ENCODE data around the gene C1QTNF8. TPM values are rescaled to one million over a fixed set of nuclear protein-coding genes. Genes with fewer than 3 reads are reported as not detected.
"Not testable (repeated sequence)": the region's sequence is repeated elsewhere in the genome, so short reads cannot be mapped to it uniquely, and the experiment has no call there.

The C1QTNF8 gene
- total and polyA plus RNA-seq, 12 donors = 0.15 TPM; not detected in 11

DNA sequence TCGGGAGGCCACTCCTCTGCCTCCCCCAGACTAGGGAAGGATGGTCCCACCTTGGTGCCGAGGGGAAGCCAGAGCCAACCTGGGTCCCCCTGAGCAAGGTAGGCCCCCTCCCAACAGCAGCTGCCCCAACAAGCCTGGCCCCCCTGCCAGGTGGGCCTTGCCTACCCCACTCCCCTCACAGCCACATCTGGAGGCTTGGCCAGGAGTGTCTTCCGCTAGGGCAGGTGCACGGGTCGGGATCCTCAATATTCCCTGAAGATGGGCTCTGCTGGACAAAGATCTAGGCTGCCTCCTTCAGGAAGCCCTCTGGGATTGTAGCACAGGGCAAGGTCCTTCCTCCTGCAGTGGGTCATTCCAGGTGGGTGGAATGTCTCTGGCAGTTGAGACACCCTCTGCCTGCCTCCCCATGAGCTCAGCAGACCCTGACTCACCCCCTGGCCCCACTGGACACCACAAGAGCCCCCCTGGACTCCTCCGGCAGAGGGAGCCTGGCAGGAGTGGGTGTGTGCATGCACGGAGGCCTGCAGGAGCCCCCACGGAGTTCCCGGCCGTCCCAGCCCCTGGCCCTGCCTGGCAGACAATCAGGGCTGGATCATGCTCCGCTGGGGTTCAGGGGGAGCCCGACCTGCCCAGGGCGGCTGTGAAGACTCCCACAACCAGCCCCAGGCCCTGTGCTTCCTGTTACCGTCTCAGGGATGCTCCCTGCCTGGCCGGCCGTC is 435 bp downstream of the C1QTNF8 start:
- Histone ChIP-seq H3K4me1 (peaks cover 11 to 42% (median 26%) of the 10 kb centered on the region in 9 donors), H3K27ac (peak overlapping the region in 2 of 10 donors; percentile 86 to 89), H3K9me3 (no peaks in the 10 kb centered on the region), H3K36me3 (no peaks in the 10 kb centered on the region), H3K27me3 (peaks cover 0 to 33% (median 16%) of the 10 kb centered on the region in 7 donors), H3K4me3 (no peak overlapping the region)
- TF ChIP-seq, protein P1, sequence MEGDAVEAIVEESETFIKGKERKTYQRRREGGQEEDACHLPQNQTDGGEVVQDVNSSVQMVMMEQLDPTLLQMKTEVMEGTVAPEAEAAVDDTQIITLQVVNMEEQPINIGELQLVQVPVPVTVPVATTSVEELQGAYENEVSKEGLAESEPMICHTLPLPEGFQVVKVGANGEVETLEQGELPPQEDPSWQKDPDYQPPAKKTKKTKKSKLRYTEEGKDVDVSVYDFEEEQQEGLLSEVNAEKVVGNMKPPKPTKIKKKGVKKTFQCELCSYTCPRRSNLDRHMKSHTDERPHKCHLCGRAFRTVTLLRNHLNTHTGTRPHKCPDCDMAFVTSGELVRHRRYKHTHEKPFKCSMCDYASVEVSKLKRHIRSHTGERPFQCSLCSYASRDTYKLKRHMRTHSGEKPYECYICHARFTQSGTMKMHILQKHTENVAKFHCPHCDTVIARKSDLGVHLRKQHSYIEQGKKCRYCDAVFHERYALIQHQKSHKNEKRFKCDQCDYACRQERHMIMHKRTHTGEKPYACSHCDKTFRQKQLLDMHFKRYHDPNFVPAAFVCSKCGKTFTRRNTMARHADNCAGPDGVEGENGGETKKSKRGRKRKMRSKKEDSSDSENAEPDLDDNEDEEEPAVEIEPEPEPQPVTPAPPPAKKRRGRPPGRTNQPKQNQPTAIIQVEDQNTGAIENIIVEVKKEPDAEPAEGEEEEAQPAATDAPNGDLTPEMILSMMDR (IDR thresholded peaks at IDR 0.05) = no peak
- ATAC-seq = no peak
- 57% methylated on average over 15 to 16 of the region's 16 CpGs for WGBS, 2 donors
- intact Hi-C loops (cut with DNase I) = loop anchor here in 1 of 10 donors (2.0 to 5.0 kb wide), 2 partner anchors 283 to 383 kb away; no protein-coding TSS in a partner anchor
- DNase-seq = no peak

DNA sequence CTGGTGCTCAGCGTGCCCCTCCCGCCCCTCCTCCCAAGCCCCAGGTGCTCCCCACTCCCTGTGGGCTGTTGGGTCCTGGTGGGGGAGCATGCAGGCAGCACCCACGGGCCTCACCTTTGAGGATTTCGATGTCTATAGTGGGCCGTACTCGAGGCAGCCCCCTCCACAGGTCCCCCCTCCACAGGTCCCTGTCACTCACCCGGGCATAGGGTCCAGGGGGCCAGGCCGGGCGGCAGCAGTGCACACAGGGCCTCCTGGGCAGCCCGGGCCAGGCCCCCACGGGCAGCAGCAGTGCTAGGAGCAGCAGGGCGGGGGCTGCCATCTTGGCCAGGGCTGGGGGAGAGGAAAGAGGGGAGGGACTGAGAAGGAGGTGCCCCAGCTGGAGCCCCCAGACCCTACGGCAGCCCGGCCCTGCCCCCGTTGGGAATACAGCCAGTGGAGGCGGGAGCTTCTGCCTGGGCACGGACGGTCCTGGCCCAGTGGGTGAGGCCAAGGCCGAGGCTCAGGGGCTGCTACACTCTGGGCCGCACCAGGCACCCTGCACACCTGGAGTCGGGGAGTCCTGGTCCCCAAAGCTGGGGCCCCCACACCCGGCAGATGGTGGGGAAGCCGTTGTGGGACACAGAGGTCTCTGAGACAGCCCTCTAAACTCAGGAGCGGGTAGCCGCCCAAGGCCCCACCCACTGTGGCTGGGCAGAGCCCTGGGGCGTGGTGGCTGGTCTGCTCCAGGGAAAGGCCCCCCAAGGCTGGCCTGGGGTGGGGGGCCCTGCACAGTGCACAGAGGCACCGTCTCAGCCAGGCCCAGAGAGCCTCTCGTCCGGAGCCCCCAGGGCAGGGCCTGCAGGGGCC is 1.2 kb downstream of the C1QTNF8 start:
- no peaks in the 10 kb centered on the region for H3K9me3 ChIP-seq
- no peak for DNase-seq
- H3K4me3 ChIP-seq = no peak overlapping the region
- intact Hi-C loops (cut with DNase I) = loop anchor here in 1 of 10 donors (5.0 kb wide), 1 partner anchor 383 kb away; no protein-coding TSS in a partner anchor
- peaks cover 11 to 50% (median 33%) of the 10 kb centered on the region in 9 donors for H3K4me1 ChIP-seq
- peaks cover 0 to 36% (median 16%) of the 10 kb centered on the region in 7 donors for H3K27me3 ChIP-seq
- TF ChIP-seq, protein P1 (IDR thresholded peaks at IDR 0.05) = no peak
- H3K27ac ChIP-seq = no peak overlapping the region
- H3K36me3 ChIP-seq = no peaks in the 10 kb centered on the region
- ATAC-seq = no peak
- WGBS, 2 donors = 59 to 63% methylated on average over 29 of the region's 29 CpGs

DNA sequence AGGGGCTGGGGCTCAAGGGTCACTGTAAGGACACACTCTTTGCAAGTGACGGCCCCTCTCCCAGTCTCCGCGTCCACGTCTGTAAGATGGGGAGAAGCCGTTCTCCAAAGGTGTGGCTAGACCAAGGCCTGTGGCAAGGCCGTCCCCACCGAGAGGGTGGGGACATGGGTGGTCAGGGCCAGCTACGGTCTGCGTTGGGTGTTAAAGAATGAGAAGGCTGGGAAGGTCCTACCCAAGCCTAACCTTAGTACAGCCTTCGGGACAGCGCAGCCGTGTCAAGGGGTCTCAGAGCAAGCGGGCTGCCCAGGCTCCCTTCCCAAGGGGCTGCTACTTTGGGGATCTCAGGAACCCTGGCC is 1.9 kb downstream of the C1QTNF8 start:
- 62 to 63% methylated on average over 13 of the region's 13 CpGs for WGBS, 2 donors
- Histone ChIP-seq H3K4me3 (no peak overlapping the region), H3K27me3 (peaks cover 0 to 38% (median 20%) of the 10 kb centered on the region in 7 donors), H3K9me3 (no peaks in the 10 kb centered on the region), H3K36me3 (no peaks in the 10 kb centered on the region), H3K4me1 (peaks cover 11 to 57% (median 39%) of the 10 kb centered on the region in 9 donors), H3K27ac (no peak overlapping the region)
- intact Hi-C loops (cut with DNase I) = no loop called here
- no peak for ATAC-seq
- DNase-seq = no peak
- TF ChIP-seq, protein P1 (IDR thresholded peaks at IDR 0.05) = no peak

DNA sequence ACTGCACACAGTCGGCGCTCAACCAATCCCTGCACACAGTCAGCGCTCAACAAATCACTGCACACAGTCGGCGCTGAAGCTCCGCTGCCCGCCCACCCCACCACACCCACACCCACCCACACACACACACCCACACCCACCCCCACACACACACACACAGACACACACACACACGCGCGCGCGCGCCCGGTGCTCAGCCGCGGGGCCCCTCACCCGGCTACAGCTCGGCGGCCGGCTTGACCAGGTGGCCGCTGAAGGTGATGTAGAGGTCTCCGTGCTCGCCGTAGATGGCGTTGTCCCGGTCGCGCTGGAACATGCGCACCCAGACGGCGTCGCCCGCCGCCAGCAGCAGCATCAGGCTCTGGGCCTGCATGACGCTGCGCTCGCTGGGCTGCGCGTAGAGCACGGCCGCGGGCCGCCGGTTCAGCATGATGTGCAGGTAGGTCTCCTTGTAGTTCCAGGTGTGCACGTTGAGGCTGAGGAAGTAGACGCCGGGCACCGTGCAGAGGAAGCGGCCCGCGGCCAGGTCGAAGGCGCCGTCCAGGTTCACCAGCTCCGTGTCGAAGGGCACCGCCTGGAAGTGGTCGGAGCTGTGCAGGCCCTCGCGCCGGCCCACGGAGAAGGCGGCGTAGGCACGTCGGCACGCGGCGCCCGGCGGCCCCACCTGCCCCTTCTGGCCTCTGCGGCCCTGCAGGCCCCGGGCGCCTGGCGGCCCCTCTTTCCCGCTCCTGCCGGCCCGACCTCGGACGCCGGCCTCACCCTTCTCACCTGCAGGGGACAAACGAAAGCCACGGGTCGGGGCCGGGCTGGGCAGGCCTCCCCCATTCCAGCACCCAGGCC is 2.5 kb downstream of the C1QTNF8 start:
- no peak overlapping the region for H3K27ac ChIP-seq
- H3K36me3 ChIP-seq = no peaks in the 10 kb centered on the region
- ATAC-seq (no peak), DNase-seq (no peak)
- peaks cover 0 to 38% (median 26%) of the 10 kb centered on the region in 7 donors for H3K27me3 ChIP-seq
- TF ChIP-seq, protein P1 (IDR thresholded peaks at IDR 0.05) = no peak
- no peak overlapping the region for H3K4me3 ChIP-seq
- H3K4me1 ChIP-seq = peaks cover 10 to 55% (median 35%) of the 10 kb centered on the region in 9 donors
- 43% methylated on average over 72 to 85 of the region's 85 CpGs for WGBS, 2 donors
- H3K9me3 ChIP-seq = no peaks in the 10 kb centered on the region
- intact Hi-C loops (cut with DNase I) = no loop called here

DNA sequence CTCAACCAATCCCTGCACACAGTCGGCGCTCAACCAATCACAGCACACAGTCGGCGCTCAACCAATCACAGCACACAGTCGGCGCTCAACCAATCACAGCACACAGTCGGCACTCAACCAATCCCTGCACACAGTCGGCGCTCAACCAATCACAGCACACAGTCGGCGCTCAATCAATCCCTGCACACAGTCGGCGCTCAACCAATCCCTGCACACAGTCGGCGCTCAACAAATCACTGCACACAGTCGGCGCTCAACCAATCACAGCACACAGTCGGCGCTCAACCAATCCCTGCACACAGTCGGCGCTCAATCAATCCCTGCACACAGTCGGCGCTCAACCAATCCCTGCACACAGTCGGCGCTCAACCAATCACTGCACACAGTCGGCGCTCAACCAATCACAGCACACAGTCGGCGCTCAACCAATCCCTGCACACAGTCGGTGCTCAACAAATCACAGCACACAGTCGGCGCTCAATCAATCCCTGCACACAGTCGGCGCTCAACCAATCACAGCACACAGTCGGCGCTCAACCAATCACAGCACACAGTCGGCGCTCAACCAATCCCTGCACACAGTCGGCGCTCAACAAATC is 3.3 kb downstream of the C1QTNF8 start:
- intact Hi-C loops (cut with DNase I); DNase-seq; H3K36me3 ChIP-seq; H3K4me3 ChIP-seq; H3K27ac ChIP-seq; ATAC-seq; H3K9me3 ChIP-seq: not testable (repeated sequence)
- peaks cover 0 to 40% (median 27%) of the 10 kb centered on the region in 7 donors for H3K27me3 ChIP-seq
- 92 to 97% methylated on average over 25 to 33 of the region's 40 CpGs for whole genome bisulfite sequencing, 2 donors
- peaks cover 4 to 48% (median 33%) of the 10 kb centered on the region in 9 donors for H3K4me1 ChIP-seq

All from heart right ventricle (tissue), 16 donors.